ENCODE data around the gene UBL4B. TPM values are rescaled to one million over a fixed set of nuclear protein-coding genes. Genes with fewer than 3 reads are reported as not detected.

The UBL4B gene
- total RNA-seq, 1 experiment from 2014 or later, result not detected

DNA sequence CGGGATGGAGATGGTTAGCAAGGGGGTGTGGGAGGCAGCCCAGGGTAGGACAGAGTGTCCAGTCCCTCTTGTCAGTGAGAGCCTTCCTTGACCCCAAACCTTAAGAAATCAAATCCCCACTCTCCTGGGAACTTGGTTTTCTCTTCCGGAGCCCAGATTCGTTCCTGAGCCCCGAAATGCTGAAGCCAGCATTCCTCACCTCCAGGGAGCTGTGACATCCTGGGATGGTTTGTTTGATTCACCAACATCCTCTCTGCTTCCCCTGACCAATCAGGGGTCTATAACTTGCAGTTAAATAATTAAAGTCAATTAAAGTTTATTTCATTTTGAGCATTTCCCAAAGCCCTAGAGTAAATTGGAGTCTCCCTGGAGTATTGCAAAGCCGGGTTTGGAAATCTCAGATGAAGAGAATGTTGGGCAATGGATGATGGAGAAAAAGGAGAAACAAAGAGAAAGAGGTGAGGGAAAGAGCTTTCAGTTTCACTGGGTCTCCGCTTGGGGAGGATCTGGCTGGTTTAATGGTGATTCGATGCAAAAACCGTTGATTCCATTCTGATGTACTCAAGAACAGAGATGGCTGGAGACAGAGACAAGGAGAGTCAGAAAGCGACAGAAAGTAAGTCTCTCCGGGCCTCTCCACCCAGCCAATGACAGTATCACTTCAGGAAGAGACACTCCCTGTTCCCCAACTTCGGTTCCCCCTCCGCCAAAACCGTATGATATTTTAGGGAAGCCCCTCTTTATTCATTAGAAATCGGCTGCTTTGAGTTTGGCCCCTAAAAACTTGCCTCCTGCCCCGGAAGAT lies 29.0 kb upstream of the UBL4B start:
- Mint-ChIP-seq H3K4me3 (ENCODE audit: low read depth, unreplicated experiment) (peak overlapping the region; percentile 69), H3K4me1 (ENCODE audit: low read depth, unreplicated experiment) (no peaks in the 10 kb centered on the region), H3K9me3 (ENCODE audit: low read depth, unreplicated experiment) (no peaks in the 10 kb centered on the region), H3K36me3 (ENCODE audit: insufficient read depth, unreplicated experiment) (no peaks in the 10 kb centered on the region), H3K27me3 (ENCODE audit: unreplicated experiment) (peaks cover 91% of the 10 kb centered on the region), H3K27ac (ENCODE audit: unreplicated experiment) (no peak overlapping the region)
- CTCF ChIA-PET, result no interaction called here
- TF ChIP-seq, protein P1, sequence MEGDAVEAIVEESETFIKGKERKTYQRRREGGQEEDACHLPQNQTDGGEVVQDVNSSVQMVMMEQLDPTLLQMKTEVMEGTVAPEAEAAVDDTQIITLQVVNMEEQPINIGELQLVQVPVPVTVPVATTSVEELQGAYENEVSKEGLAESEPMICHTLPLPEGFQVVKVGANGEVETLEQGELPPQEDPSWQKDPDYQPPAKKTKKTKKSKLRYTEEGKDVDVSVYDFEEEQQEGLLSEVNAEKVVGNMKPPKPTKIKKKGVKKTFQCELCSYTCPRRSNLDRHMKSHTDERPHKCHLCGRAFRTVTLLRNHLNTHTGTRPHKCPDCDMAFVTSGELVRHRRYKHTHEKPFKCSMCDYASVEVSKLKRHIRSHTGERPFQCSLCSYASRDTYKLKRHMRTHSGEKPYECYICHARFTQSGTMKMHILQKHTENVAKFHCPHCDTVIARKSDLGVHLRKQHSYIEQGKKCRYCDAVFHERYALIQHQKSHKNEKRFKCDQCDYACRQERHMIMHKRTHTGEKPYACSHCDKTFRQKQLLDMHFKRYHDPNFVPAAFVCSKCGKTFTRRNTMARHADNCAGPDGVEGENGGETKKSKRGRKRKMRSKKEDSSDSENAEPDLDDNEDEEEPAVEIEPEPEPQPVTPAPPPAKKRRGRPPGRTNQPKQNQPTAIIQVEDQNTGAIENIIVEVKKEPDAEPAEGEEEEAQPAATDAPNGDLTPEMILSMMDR (IDR thresholded peaks at IDR 0.05; ENCODE audit: unreplicated experiment), result no peak
- no TSS peak for BruUV-seq (replicated peaks)
- intact Hi-C loops (cut with micrococcal nuclease; ENCODE audit: unreplicated experiment), result no loop called here
- DNase-seq, result no peak

DNA sequence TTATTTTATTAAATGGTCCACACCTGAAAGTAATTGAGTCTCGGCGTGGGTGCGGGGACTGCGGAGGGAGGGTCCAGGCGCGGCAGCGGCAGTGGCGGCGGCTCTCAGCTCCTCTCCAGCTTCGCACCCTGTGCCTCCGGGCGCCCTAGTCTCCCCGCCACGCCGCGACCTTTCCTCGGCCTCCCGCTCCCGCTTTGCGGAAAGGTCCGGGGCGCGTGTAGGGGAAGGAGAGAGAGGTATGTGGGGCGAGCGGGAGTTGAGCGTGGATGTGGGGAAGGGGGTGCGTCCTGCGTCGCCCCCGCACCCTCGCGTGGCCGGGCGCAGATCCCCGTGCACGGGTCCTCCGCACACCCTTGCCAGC lies 28.4 kb upstream of the UBL4B start:
- TF ChIP-seq, protein P1 (IDR thresholded peaks at IDR 0.05; ENCODE audit: unreplicated experiment), result no peak
- Mint-ChIP-seq H3K9me3 (ENCODE audit: low read depth, unreplicated experiment) (no peaks in the 10 kb centered on the region), H3K27me3 (ENCODE audit: unreplicated experiment) (peaks cover 88% of the 10 kb centered on the region), H3K36me3 (ENCODE audit: insufficient read depth, unreplicated experiment) (no peaks in the 10 kb centered on the region), H3K27ac (ENCODE audit: unreplicated experiment) (no peak overlapping the region), H3K4me1 (ENCODE audit: low read depth, unreplicated experiment) (no peaks in the 10 kb centered on the region), H3K4me3 (ENCODE audit: low read depth, unreplicated experiment) (peak overlapping the region; percentile 69)
- intact Hi-C loops (cut with micrococcal nuclease; ENCODE audit: unreplicated experiment), result no loop called here
- DNase-seq, result no peak
- BruUV-seq (replicated peaks), result no TSS peak
- CTCF ChIA-PET, result no interaction called here

DNA sequence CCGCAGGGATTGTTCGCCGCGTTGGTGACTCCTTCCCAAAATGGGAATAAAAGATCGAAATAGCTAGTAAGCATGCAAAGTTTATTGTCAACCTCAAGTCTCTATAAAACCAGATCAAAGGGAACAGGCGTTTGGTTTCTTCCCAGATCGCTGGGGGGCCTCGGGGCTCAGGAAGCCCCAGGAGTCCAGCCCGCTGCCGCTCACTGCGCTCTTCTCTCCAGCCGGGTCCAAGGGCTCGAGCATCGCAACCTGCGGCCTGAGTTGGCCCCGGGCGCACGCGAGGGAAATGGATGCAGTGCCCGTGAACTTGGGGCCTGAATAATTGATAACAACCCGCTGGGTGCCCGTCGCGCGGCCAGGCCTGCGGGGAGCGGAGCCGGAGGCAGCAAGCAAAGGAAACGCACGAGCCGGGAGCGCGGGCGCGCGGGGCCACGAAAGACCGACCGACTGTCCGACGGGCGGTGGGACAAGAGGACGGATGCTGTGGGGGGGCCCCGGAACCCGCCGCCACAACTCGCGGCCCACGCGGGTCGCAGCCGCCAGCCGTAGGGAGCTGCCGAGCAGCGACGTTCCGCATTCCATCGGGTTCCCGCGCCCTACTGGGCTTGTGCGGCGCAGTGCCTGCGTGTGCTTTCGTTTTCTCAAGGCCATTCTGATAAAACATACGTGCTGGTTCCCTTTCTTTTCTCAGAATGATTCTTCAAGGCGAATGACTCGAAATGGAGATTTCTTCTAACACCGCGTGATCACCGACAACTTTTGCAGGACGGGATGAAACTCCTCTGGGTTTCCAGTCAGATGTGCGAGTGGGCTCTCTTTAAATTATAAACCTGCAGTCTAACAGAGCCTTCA lies 27.8 kb upstream of the UBL4B start:
- intact Hi-C loops (cut with micrococcal nuclease; ENCODE audit: unreplicated experiment), result no loop called here
- peaks cover 83% of the 10 kb centered on the region for H3K27me3 Mint-ChIP-seq (ENCODE audit: unreplicated experiment)
- DNase-seq, result peak; percentile 32

DNA sequence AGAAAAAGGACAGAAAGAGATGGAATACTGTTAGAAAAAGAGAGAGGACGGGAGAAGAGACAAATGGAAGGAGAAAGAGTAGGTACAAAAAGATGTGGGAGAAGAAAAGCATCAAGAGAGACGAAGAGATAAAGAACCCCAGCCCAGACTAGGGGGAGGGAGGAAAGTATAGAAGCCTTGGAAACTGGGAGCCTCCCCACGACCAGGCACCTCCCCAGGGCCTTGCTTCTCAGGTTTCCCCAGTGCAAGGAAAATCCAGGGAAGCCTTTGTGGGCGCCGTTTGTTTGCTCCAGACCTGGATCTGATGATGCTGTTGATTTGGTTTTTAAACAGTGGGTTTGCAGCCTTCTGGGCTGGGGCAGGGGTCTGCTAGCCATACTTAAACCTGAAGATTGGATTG lies 26.6 kb upstream of the UBL4B start:
- BruUV-seq (replicated peaks), result no TSS peak
- H3K9me3 Mint-ChIP-seq (ENCODE audit: low read depth, unreplicated experiment), result no peaks in the 10 kb centered on the region
- intact Hi-C loops (cut with micrococcal nuclease; ENCODE audit: unreplicated experiment), result no loop called here
- DNase-seq, result no peak
- no peaks in the 10 kb centered on the region for H3K36me3 Mint-ChIP-seq (ENCODE audit: insufficient read depth, unreplicated experiment)
- CTCF ChIA-PET, result no interaction called here
- TF ChIP-seq, protein P1 (IDR thresholded peaks at IDR 0.05; ENCODE audit: unreplicated experiment), result no peak
- peaks cover 93% of the 10 kb centered on the region for H3K27me3 Mint-ChIP-seq (ENCODE audit: unreplicated experiment)
- no peaks in the 10 kb centered on the region for H3K4me1 Mint-ChIP-seq (ENCODE audit: low read depth, unreplicated experiment)
- H3K4me3 Mint-ChIP-seq (ENCODE audit: low read depth, unreplicated experiment), result no peak overlapping the region
- H3K27ac Mint-ChIP-seq (ENCODE audit: unreplicated experiment), result no peak overlapping the region

More for the DNA sequence above, 27.8 kb upstream of the UBL4B start:
- no TSS peak for BruUV-seq (replicated peaks)
- H3K9me3 Mint-ChIP-seq (ENCODE audit: low read depth, unreplicated experiment), result no peaks in the 10 kb centered on the region
- H3K27ac Mint-ChIP-seq (ENCODE audit: unreplicated experiment), result no peak overlapping the region
- TF ChIP-seq, protein P1 (IDR thresholded peaks at IDR 0.05; ENCODE audit: unreplicated experiment), result no peak
- H3K36me3 Mint-ChIP-seq (ENCODE audit: insufficient read depth, unreplicated experiment), result no peaks in the 10 kb centered on the region
- no peaks in the 10 kb centered on the region for H3K4me1 Mint-ChIP-seq (ENCODE audit: low read depth, unreplicated experiment)
- CTCF ChIA-PET, result no interaction called here
- peak overlapping the region; percentile 69 for H3K4me3 Mint-ChIP-seq (ENCODE audit: low read depth, unreplicated experiment)
